Measurements from ENCODE around the gene CDH1.

DNA sequence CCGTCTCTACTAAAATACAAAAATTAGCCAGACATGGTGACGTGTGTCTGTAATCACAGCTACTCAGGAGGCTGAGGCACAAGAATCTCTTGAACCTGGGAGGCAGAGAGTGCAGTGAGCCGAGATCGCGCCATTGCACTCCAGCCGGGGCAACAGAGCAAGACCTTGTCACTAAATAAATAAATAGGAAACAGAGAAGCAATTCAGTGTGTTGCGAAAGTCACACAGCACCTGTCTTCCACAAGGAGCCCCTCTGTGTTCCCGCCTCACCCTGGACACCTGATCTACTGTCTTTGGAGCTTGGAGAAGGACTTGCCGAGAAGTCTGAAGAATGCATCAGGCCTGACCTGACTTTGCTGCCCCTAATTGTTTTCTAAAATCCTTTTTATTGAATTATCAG, 3.5 kb upstream of the CDH1 start:
- TF ChIP-seq, protein P1, sequence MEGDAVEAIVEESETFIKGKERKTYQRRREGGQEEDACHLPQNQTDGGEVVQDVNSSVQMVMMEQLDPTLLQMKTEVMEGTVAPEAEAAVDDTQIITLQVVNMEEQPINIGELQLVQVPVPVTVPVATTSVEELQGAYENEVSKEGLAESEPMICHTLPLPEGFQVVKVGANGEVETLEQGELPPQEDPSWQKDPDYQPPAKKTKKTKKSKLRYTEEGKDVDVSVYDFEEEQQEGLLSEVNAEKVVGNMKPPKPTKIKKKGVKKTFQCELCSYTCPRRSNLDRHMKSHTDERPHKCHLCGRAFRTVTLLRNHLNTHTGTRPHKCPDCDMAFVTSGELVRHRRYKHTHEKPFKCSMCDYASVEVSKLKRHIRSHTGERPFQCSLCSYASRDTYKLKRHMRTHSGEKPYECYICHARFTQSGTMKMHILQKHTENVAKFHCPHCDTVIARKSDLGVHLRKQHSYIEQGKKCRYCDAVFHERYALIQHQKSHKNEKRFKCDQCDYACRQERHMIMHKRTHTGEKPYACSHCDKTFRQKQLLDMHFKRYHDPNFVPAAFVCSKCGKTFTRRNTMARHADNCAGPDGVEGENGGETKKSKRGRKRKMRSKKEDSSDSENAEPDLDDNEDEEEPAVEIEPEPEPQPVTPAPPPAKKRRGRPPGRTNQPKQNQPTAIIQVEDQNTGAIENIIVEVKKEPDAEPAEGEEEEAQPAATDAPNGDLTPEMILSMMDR (IDR thresholded peaks at IDR 0.05), result no peak
- no peak for TF ChIP-seq POLR2A (IDR thresholded peaks at IDR 0.05)

Data from adrenal gland (tissue), 5 donors.